MCF 10A (cell line): Measurements from ENCODE around the gene MTCH2. TPM values are rescaled to one million over a fixed set of nuclear protein-coding genes. Genes with fewer than 3 reads are reported as not detected.

Experiments
- BruUV-seq: library from RNA; stranded (reverse); fragments of 400-500 nt; replicated peaks from 2 replicates; lab custom pipeline; 2021; lab: Mats Ljungman, UMichigan
- CTCF ChIA-PET: fragments of 300-600 bp; sonication (Branson Sonifier 250); formaldehyde crosslinking; extraction: SDS; loops from one replicate; lab custom pipeline; 2021; ENCODE audit warnings: antibody characterized with exemption, inconsistent platforms; lab: Yijun Ruan, JAX
- POLR2A ChIA-PET: fragments of 300-600, 350-650 bp; sonication (Branson Sonifier 250); formaldehyde crosslinking; extraction: SDS; loops from one replicate; lab custom pipeline; 2020; ENCODE audit warnings: antibody characterized with exemption, inconsistent platforms; lab: Yijun Ruan, JAX
- DNase-seq: peaks from one replicate; pipeline ENCODE4 v3.0.0-alpha.2; 2018; ENCODE audit not compliant: unreplicated experiment
- H3K27ac Mint-ChIP-seq: one replicate; pipeline ENCODE4 v1.8.0; 2022; ENCODE audit warnings: mild to moderate bottlenecking, low read depth, mixed read lengths; ENCODE audit not compliant: unreplicated experiment
- H3K27me3 Mint-ChIP-seq: one replicate; pipeline ENCODE4 v1.8.0; 2022; ENCODE audit warnings: mixed read lengths; ENCODE audit not compliant: insufficient read depth, unreplicated experiment
- H3K36me3 Mint-ChIP-seq: one replicate; pipeline ENCODE4 v1.8.0; 2022; ENCODE audit warnings: mild to moderate bottlenecking, moderate library complexity, mixed read lengths; ENCODE audit not compliant: insufficient read depth, unreplicated experiment
- H3K4me1 Mint-ChIP-seq: one replicate; pipeline ENCODE4 v1.8.0; 2022; ENCODE audit warnings: mixed read lengths; ENCODE audit not compliant: insufficient read depth, unreplicated experiment
- H3K4me3 Mint-ChIP-seq: one replicate; pipeline ENCODE4 v1.8.0; 2022; ENCODE audit warnings: mild to moderate bottlenecking, moderate library complexity, mixed read lengths; ENCODE audit not compliant: unreplicated experiment
- H3K9me3 Mint-ChIP-seq: one replicate; pipeline ENCODE4 v1.8.0; 2022; ENCODE audit warnings: mixed read lengths; ENCODE audit not compliant: unreplicated experiment
- CTCF ChIP-seq: fragments of 200-600 bp; IDR thresholded peaks from one replicate; pipeline ENCODE4 v1.8.0; 2022; ENCODE audit warnings: antibody characterized with exemption, mild to moderate bottlenecking; ENCODE audit not compliant: unreplicated experiment
- intact Hi-C: fragments of 100-400 bp; cut with micrococcal nuclease; formaldehyde crosslinking; loops from 2 replicates; pipeline ENCODE4 v1.14.1; 2022
- total RNA-seq: library from RNA; stranded (reverse); gene quantifications from 2 replicates; pipeline ENCODE4 v1.2.3, GENCODE V29; 2022

Gene MTCH2
- total RNA-seq, 1 experiment from 2014 or later, result 133 TPM

GRCh38 chr11:47593934-47594855 is 48.2 kb downstream of the MTCH2 start, which contains the start of gene C1QTNF4:
Gene C1QTNF4, minus strand, starts transcription at chr11:47594411. Its CDS starts 3,601 bp downstream, at chr11:47590810.
- POLR2A ChIA-PET, result interaction anchor here (1.4 kb wide), 1 partner anchor 9 kb away, joined by 3 read pairs; no protein-coding TSS in a partner anchor
- Mint-ChIP-seq H3K27ac (no peak within 1 kb of the TSS), H3K27me3 (peaks cover 34% of the 10 kb centered on the region), H3K4me3 (no peak within 1 kb of the TSS), H3K36me3 (no peaks in the 10 kb centered on the region), H3K4me1 (no peaks in the 10 kb centered on the region), H3K9me3 (no peaks in the 10 kb centered on the region)
- no peak for DNase-seq
- no TSS peak for BruUV-seq
- TF ChIP-seq CTCF, result no peak
- intact Hi-C loops, result no loop called here
- CTCF ChIA-PET, result interaction anchor here (0.7 kb wide), 1 partner anchor 16 kb away, joined by 3 read pairs; the partner anchor contains the start of genes KBTBD4 and NDUFS3

GRCh38 chr11:47593492-47593933 is 48.8 kb downstream of the MTCH2 start:
- intact Hi-C loops, result no loop called here
- no peaks in the 10 kb centered on the region for H3K9me3 Mint-ChIP-seq
- H3K27me3 Mint-ChIP-seq, result peaks cover 34% of the 10 kb centered on the region
- no peak for TF ChIP-seq CTCF
- no peak for DNase-seq
- H3K4me3 Mint-ChIP-seq, result no peak overlapping the region
- H3K36me3 Mint-ChIP-seq, result no peaks in the 10 kb centered on the region
- ChIA-PET POLR2A (interaction anchor here (0.6 to 1.4 kb wide), 3 partner anchors 10 to 202 kb away, joined by 3 read pairs; no protein-coding TSS in a partner anchor), CTCF (interaction anchor here (0.7 kb wide), 1 partner anchor 15 kb away, joined by 3 read pairs; the partner anchor contains the start of genes KBTBD4 and NDUFS3)
- H3K27ac Mint-ChIP-seq, result no peak overlapping the region
- no peaks in the 10 kb centered on the region for H3K4me1 Mint-ChIP-seq
- BruUV-seq, result no TSS peak

GRCh38 chr11:47592970-47593369 is 49.4 kb downstream of the MTCH2 start:
- BruUV-seq, result no TSS peak
- Mint-ChIP-seq H3K4me3 (no peak overlapping the region), H3K4me1 (no peaks in the 10 kb centered on the region), H3K36me3 (no peaks in the 10 kb centered on the region), H3K9me3 (no peaks in the 10 kb centered on the region), H3K27ac (no peak overlapping the region), H3K27me3 (peaks cover 34% of the 10 kb centered on the region)
- POLR2A ChIA-PET, result interaction anchor here (0.6 to 1.2 kb wide), 3 partner anchors 13 to 201 kb away, joined by 3 to 4 read pairs (median 3); no protein-coding TSS in a partner anchor
- CTCF ChIA-PET, result interaction anchor here (0.7 kb wide), 1 partner anchor 175 kb away, joined by 3 read pairs; no protein-coding TSS in a partner anchor
- DNase-seq, result no peak
- intact Hi-C loops, result no loop called here
- no peak for TF ChIP-seq CTCF

GRCh38 chr11:47592251-47592650 is 50.1 kb downstream of the MTCH2 start:
- H3K27me3 Mint-ChIP-seq, result peaks cover 34% of the 10 kb centered on the region
- no peak for DNase-seq
- POLR2A ChIA-PET, result interaction anchor here (0.8 to 1.2 kb wide), 2 partner anchors 12 to 24 kb away, joined by 3 to 4 read pairs; no protein-coding TSS in a partner anchor
- no TSS peak for BruUV-seq
- intact Hi-C loops, result no loop called here
- CTCF ChIA-PET, result interaction anchor here (0.7 kb wide), 1 partner anchor 176 kb away, joined by 3 read pairs; no protein-coding TSS in a partner anchor
- H3K36me3 Mint-ChIP-seq, result no peaks in the 10 kb centered on the region
- H3K4me1 Mint-ChIP-seq, result peaks cover 4% of the 10 kb centered on the region
- no peaks in the 10 kb centered on the region for H3K9me3 Mint-ChIP-seq
- no peak overlapping the region for H3K4me3 Mint-ChIP-seq
- H3K27ac Mint-ChIP-seq, result no peak overlapping the region
- no peak for TF ChIP-seq CTCF
